Smooth muscle cell (in vitro differentiated cells): ENCODE results near the gene AKAP14. TPM values are rescaled to one million over a fixed set of nuclear protein-coding genes. Genes with fewer than 3 reads are reported as not detected.
"Not testable (repeated sequence)": the region's sequence is repeated elsewhere in the genome, so short reads cannot be mapped to it uniquely, and the experiment has no call there.

ENCODE experiments used
- DNase-seq: peaks from one replicate; lab custom pipeline; 2025; ENCODE audit not compliant: unreplicated experiment; lab: John Stamatoyannopoulos, UW
- H2AFZ ChIP-seq: fragments of 200-600 bp; sonication (generic); 2 replicates; pipeline ENCODE4 v1.6.0; 2016; ENCODE audit warnings: antibody characterized with exemption, low read depth, mild to moderate bottlenecking
- H3F3A ChIP-seq: fragments of 200-600 bp; sonication (generic); 2 replicates; pipeline ENCODE4 v1.6.0; 2017; ENCODE audit warnings: antibody characterized with exemption, low read depth
- H3K27ac ChIP-seq: fragments of 200-600 bp; sonication (generic); 2 replicates; pipeline ENCODE4 v1.5.1; 2016; ENCODE audit warnings: low read depth, mild to moderate bottlenecking
- H3K27me3 ChIP-seq: fragments of 200-600 bp; sonication (generic); 2 replicates; pipeline ENCODE4 v1.6.1; 2016; ENCODE audit warnings: low read depth, mild to moderate bottlenecking
- H3K36me3 ChIP-seq: fragments of 200-600 bp; sonication (generic); 2 replicates; pipeline ENCODE4 v1.5.1; 2016; ENCODE audit warnings: low read depth
- H3K4me1 ChIP-seq: fragments of 200-600 bp; sonication (generic); 2 replicates; pipeline ENCODE4 v1.5.1; 2016; ENCODE audit warnings: low read depth
- H3K4me2 ChIP-seq: fragments of 200-600 bp; sonication (generic); 2 replicates; pipeline ENCODE4 v1.6.0; 2016; ENCODE audit warnings: mild to moderate bottlenecking
- H3K4me3 ChIP-seq: fragments of 200-600 bp; sonication (generic); 2 replicates; pipeline ENCODE4 v1.5.1; 2016; ENCODE audit warnings: mild to moderate bottlenecking
- H3K79me2 ChIP-seq: fragments of 200-600 bp; sonication (generic); 2 replicates; pipeline ENCODE4 v1.6.0; 2016; ENCODE audit warnings: low read depth, mild to moderate bottlenecking
- H3K9ac ChIP-seq: fragments of 200-600 bp; sonication (generic); 2 replicates; pipeline ENCODE4 v1.6.0; 2016; ENCODE audit warnings: low read depth
- H3K9me3 ChIP-seq: fragments of 200-600 bp; sonication (generic); replicated peaks from 2 replicates; pipeline ENCODE4 v1.5.1; 2016; ENCODE audit warnings: low read depth
- H4K20me1 ChIP-seq: fragments of 200-600 bp; sonication (generic); 2 replicates; pipeline ENCODE4 v1.6.0; 2016; ENCODE audit warnings: low read depth
- WGBS: methylation state at CpG from one replicate; pipeline ENCODE4 v1.1.7; 2016; ENCODE audit warnings: low lambda C conversion rate; 5-methylcytosine and 5-hydroxymethylcytosine counted together
- polyA plus RNA-seq: library from polyadenylated mRNA; unstranded; fragments of >200 nt; fragmentation: Nextera tagmentation; extraction: Ambion mirVana; gene quantifications from 2 replicates; pipeline ENCODE4 v1.2.1, GENCODE V29; 2016
- total RNA-seq: library from RNA; depleted of rRNA; stranded (reverse); fragments of >200 nt; gene quantifications from 2 replicates; pipeline ENCODE4 v1.2.3, GENCODE V29; 2014
- TF ChIP-seq, protein P1 (sequence below): fragments of 200-600 bp; sonication (generic); IDR thresholded peaks from 2 replicates; pipeline ENCODE4 v1.5.1; 2017; ENCODE audit warnings: borderline replicate concordance, mild to moderate bottlenecking, antibody characterized with exemption; ENCODE audit not compliant: insufficient read depth, poor library complexity, severe bottlenecking

The AKAP14 gene
- total and polyA plus RNA-seq, 2 experiments from 2014 or later = 0.40 TPM; not detected in 1

DNA sequence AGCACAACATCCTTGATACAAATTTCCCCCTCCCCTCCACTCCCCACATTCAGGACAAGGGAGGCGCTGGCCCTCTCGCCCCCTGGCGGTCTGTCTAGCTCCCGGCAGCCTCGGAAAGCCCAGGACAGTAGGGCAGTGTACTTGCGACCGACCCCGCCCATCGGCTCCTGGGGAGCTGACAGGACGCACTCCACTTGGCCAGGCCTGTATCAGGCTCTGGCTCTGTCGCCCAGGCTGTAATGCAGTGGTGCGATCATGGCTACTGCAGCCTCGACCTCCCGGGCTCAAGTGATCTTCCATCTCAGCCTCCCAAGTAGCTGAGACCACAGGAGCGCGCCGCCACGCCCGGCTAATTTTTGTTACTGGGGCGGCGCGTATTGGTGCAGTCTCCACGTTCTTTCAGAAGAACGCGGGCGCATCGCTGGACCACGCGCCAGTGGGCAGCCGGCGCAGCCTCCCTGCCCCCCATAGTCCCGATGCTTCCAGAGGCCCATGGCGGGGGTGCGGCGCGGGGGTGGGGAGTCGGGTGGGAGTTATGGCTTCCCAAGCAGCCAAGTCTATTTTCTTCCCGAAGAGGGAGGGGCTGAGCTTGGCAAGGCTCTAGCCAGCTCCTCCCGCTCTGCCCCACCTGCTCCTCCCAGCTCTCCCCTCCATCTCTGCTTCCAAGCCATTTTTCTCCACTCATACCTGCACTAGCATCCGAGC is 7.8 kb upstream of the AKAP14 start:
- peak overlapping the region; percentile 83 for H3K4me2 ChIP-seq
- H4K20me1 ChIP-seq = no peaks in the 10 kb centered on the region
- no peaks in the 10 kb centered on the region for H3K79me2 ChIP-seq
- H3K4me3 ChIP-seq = peak overlapping the region; percentile 52
- peak; percentile 7 for DNase-seq
- H3K27me3 ChIP-seq = no peaks in the 10 kb centered on the region
- WGBS = 58% methylated on average over 37 of the region's 40 CpGs
- H3K36me3 ChIP-seq = no peaks in the 10 kb centered on the region
- TF ChIP-seq, protein P1, sequence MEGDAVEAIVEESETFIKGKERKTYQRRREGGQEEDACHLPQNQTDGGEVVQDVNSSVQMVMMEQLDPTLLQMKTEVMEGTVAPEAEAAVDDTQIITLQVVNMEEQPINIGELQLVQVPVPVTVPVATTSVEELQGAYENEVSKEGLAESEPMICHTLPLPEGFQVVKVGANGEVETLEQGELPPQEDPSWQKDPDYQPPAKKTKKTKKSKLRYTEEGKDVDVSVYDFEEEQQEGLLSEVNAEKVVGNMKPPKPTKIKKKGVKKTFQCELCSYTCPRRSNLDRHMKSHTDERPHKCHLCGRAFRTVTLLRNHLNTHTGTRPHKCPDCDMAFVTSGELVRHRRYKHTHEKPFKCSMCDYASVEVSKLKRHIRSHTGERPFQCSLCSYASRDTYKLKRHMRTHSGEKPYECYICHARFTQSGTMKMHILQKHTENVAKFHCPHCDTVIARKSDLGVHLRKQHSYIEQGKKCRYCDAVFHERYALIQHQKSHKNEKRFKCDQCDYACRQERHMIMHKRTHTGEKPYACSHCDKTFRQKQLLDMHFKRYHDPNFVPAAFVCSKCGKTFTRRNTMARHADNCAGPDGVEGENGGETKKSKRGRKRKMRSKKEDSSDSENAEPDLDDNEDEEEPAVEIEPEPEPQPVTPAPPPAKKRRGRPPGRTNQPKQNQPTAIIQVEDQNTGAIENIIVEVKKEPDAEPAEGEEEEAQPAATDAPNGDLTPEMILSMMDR = peak; percentile 49
- H3K9me3 ChIP-seq = no peaks in the 10 kb centered on the region
- no peaks in the 10 kb centered on the region for H3K4me1 ChIP-seq
- H3K9ac ChIP-seq = no peak overlapping the region
- no peak overlapping the region for H3K27ac ChIP-seq
- no peaks in the 10 kb centered on the region for H3F3A ChIP-seq
- peak overlapping the region; percentile 86 for H2AFZ ChIP-seq

DNA sequence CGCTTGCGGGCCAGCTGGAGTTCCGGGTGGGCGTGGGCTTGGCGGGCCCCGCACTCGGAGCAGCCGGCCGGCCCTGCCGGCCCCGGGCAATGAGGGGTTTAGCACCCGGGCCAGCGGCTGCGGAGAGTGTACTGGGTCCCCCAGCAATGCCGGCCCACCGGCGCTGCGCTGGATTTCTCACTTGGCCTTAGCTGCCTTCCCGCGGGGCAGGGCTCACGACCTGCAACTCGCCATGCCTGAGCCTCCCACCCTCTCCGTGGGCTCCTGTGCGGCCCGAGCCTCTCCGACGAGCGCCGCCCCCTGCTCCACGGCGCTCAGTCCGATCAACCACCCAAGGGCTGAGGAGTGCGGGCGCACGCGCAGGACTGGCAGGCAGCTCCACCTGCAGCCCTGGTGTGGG is 5.1 kb upstream of the AKAP14 start:
- H3K27ac ChIP-seq, H3K4me1 ChIP-seq, H3K27me3 ChIP-seq, H3K9me3 ChIP-seq, H3K4me3 ChIP-seq, H3K79me2 ChIP-seq, H3K36me3 ChIP-seq, H4K20me1 ChIP-seq, H3F3A ChIP-seq, H2AFZ ChIP-seq, H3K9ac ChIP-seq, DNase-seq, H3K4me2 ChIP-seq: not testable (repeated sequence)
- 93% methylated on average over 14 of the region's 36 CpGs for WGBS

DNA sequence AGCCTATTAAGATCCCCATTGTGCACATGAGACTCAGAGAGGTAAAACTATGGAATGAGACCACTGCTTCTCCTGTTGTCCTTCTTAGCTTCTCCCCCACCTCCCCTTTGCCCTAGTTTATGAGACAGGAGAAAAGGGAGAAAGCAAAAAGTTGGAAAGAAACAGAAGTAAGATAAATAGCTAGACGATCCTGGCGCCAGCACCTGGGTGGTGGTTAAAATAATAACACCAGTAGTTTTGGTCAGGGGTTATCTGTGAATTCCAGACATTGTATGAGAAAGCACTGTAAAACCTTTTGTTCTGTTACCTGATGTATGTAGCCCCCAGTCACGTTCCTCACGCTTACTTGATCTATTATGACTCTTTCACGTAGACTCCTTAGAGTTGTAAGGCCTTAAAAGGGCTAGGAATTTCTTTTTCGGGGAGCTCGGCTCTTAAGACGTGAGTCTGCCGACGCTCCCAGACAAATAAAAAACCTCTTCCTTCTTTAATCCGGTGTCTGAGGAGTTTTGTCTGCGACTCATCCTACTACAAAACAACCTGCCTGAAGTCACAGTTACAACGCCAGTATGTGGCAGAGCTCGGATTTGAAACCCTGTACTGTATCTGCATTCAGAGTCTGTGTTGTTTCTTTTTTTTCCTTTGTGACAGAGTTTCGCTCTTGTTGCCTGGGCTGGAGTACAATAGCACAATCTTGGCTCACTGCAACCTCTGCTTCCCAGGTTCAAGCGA is 3.6 kb upstream of the AKAP14 start:
- not testable (repeated sequence) for DNase-seq, H3K4me3 ChIP-seq, H3K27ac ChIP-seq, H3K36me3 ChIP-seq, H3K79me2 ChIP-seq, H3K27me3 ChIP-seq, H3K9me3 ChIP-seq, H3K4me2 ChIP-seq, H4K20me1 ChIP-seq, H2AFZ ChIP-seq, H3K9ac ChIP-seq, H3F3A ChIP-seq, H3K4me1 ChIP-seq
- 55% methylated on average over 16 of the region's 16 CpGs for WGBS

DNA sequence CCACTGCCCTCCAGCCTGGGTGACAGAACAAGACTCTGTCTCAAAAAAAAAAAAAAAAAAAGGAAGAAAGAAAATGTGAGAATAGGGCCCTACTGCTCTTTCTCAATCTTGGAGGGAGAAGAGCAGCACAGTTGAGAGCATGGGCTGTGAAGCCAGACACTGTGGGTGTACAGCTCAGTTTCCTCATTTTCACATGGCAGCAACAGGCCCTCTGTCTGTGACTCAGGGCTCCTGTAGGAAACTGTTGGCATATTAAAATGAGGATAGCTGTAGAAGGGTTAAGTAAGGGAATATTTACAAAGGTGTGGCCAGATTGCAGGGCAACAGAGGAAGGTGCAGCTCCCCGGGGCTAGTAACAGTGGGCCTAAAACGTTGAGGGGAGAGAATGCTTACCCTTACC is 3.4 kb downstream of the AKAP14 start:
- H3K9me3 ChIP-seq = no peaks in the 10 kb centered on the region
- H2AFZ ChIP-seq = no peak overlapping the region
- H3K27ac ChIP-seq = no peak overlapping the region
- H4K20me1 ChIP-seq = no peaks in the 10 kb centered on the region
- no peaks in the 10 kb centered on the region for H3K79me2 ChIP-seq
- TF ChIP-seq, protein P1 = no peak
- DNase-seq = no peak
- no peaks in the 10 kb centered on the region for H3K36me3 ChIP-seq
- no peak overlapping the region for H3K4me2 ChIP-seq
- H3K27me3 ChIP-seq = no peaks in the 10 kb centered on the region
- WGBS = 33% methylated on average over 2 of the region's 2 CpGs
- H3K4me1 ChIP-seq = no peaks in the 10 kb centered on the region
- no peaks in the 10 kb centered on the region for H3F3A ChIP-seq
- H3K4me3 ChIP-seq = no peak overlapping the region
- H3K9ac ChIP-seq = no peak overlapping the region
